ENCODE measurements around the gene RUNX1.
A peak's percentile ranks its signal among the peaks of the same experiment; 100 is the strongest.

RUNX1 gene

GRCh38 chr21:35063428-35064172 lies 14.5 kb upstream of the RUNX1 start:
- Histone ChIP-seq H3K4me3 (no peak overlapping the region), H3K27ac (no peak overlapping the region)
- TF ChIP-seq, protein P1, sequence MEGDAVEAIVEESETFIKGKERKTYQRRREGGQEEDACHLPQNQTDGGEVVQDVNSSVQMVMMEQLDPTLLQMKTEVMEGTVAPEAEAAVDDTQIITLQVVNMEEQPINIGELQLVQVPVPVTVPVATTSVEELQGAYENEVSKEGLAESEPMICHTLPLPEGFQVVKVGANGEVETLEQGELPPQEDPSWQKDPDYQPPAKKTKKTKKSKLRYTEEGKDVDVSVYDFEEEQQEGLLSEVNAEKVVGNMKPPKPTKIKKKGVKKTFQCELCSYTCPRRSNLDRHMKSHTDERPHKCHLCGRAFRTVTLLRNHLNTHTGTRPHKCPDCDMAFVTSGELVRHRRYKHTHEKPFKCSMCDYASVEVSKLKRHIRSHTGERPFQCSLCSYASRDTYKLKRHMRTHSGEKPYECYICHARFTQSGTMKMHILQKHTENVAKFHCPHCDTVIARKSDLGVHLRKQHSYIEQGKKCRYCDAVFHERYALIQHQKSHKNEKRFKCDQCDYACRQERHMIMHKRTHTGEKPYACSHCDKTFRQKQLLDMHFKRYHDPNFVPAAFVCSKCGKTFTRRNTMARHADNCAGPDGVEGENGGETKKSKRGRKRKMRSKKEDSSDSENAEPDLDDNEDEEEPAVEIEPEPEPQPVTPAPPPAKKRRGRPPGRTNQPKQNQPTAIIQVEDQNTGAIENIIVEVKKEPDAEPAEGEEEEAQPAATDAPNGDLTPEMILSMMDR (IDR thresholded peaks at IDR 0.05), result no peak
- no peak for DNase-seq (ENCODE audit: low spot score)

- Histone ChIP-seq H3K4me3 (no peak overlapping the region), H3K27ac (no peak overlapping the region)
- no peak for DNase-seq (ENCODE audit: low spot score)
- TF ChIP-seq, protein P1 (IDR thresholded peaks at IDR 0.05), result no peak
These were observed 12.9 kb upstream of the RUNX1 start for GRCh38 chr21:35062016-35062415.

- no peak overlapping the region for H3K27ac ChIP-seq
- TF ChIP-seq, protein P1 (IDR thresholded peaks at IDR 0.05), result no peak
- DNase-seq (ENCODE audit: low spot score), result no peak
- no peak overlapping the region for H3K4me3 ChIP-seq
These were observed 10.6 kb upstream of the RUNX1 start for GRCh38 chr21:35059742-35060141.

GRCh38 chr21:35058058-35058457 lies 9.0 kb upstream of the RUNX1 start:
- DNase-seq (ENCODE audit: low spot score), result no peak
- TF ChIP-seq, protein P1 (IDR thresholded peaks at IDR 0.05), result no peak
- Histone ChIP-seq H3K4me3 (no peak overlapping the region), H3K27ac (no peak overlapping the region)

- TF ChIP-seq, protein P1 (IDR thresholded peaks at IDR 0.05), result no peak
These were observed 8.3 kb upstream of the RUNX1 start for GRCh38 chr21:35057428-35057827.

GRCh38 chr21:35053356-35054096 lies 4.4 kb upstream of the RUNX1 start:
- H3K27ac ChIP-seq, result peak overlapping the region; percentile 44 to 90
- TF ChIP-seq, protein P1 (IDR thresholded peaks at IDR 0.05), result no peak
- no peak overlapping the region for H3K4me3 ChIP-seq
- DNase-seq (ENCODE audit: low spot score), result no peak

More at GRCh38 chr21:35057428-35057827, 8.3 kb upstream of the RUNX1 start:
- no peak overlapping the region for H3K4me3 ChIP-seq
- no peak for DNase-seq (ENCODE audit: low spot score)
- no peak overlapping the region for H3K27ac ChIP-seq
